Activated naive CD8-positive, alpha-beta T cell treated with anti-CD3 and anti-CD28 coated beads, Interleukin-2, amount 10 ng/mL, durations not matched to agents 7 days and 5 days (primary cell): ENCODE data around the gene LZTS2. TPM values are rescaled to one million over a fixed set of nuclear protein-coding genes. Genes with fewer than 3 reads are reported as not detected.
"Not testable (repeated sequence)": the region's sequence is repeated elsewhere in the genome, so short reads cannot be mapped to it uniquely, and the experiment has no call there.

Source experiments
- ATAC-seq: fragments of 150-1000 bp; cut with Tn5 transposase; one replicate; pipeline ENCODE4 v1.10.0; 2021; ENCODE audit warnings: low read depth, moderate library complexity
- POLR2A ChIA-PET: fragments of 350-600 bp; sonication (Branson Sonifier 250); formaldehyde crosslinking; loops from one replicate; lab custom pipeline; 2021; ENCODE audit warnings: antibody characterized with exemption; lab: Charles Lee
- DNase-seq: peaks from one replicate; pipeline ENCODE4 v3.0.0; 2021
- H3K27ac Mint-ChIP-seq: one replicate; pipeline ENCODE4 v1.8.0; 2022; ENCODE audit warnings: mild to moderate bottlenecking, mixed read lengths
- H3K27me3 Mint-ChIP-seq: one replicate; pipeline ENCODE4 v1.8.0; 2022; ENCODE audit warnings: mild to moderate bottlenecking, moderate library complexity, mixed read lengths
- H3K36me3 Mint-ChIP-seq: one replicate; pipeline ENCODE4 v1.8.0; 2021; ENCODE audit warnings: mild to moderate bottlenecking, mixed read lengths
- H3K4me1 Mint-ChIP-seq: one replicate; pipeline ENCODE4 v1.8.0; 2021; ENCODE audit warnings: mixed read lengths
- H3K4me3 Mint-ChIP-seq: one replicate; pipeline ENCODE4 v1.8.0; 2022; ENCODE audit warnings: mild to moderate bottlenecking, moderate library complexity, mixed read lengths
- H3K9me3 Mint-ChIP-seq: one replicate; pipeline ENCODE4 v1.8.0; 2021; ENCODE audit warnings: mixed read lengths
- total RNA-seq, 2 experiments: library from RNA; stranded (reverse); gene quantifications; one replicate each; pipeline ENCODE4 v1.2.3, GENCODE V29; 2021

The LZTS2 gene
- total RNA-seq, 2 experiments from 2014 or later, result 22.0 to 22.4 TPM

GRCh38 chr10:101030496-101031127, 31.0 kb downstream of the LZTS2 start:
- peaks cover 10% of the 10 kb centered on the region for H3K27me3 Mint-ChIP-seq
- H3K9me3 Mint-ChIP-seq, result no peaks in the 10 kb centered on the region
- H3K4me1 Mint-ChIP-seq, result peaks cover 20% of the 10 kb centered on the region
- H3K4me3 Mint-ChIP-seq, result peak overlapping the region; percentile 87
- peak overlapping the region; percentile 95 for H3K27ac Mint-ChIP-seq
- H3K36me3 Mint-ChIP-seq, result peaks cover 2% of the 10 kb centered on the region
- ATAC-seq (no peak), DNase-seq (no peak)
- POLR2A ChIA-PET, result interaction anchor here (0.5 to 3.2 kb wide), 10 partner anchors 8 to 117 kb away, joined by 3 to 33 read pairs (median 4); partner anchors contain the start of gene SLF2

DNA sequence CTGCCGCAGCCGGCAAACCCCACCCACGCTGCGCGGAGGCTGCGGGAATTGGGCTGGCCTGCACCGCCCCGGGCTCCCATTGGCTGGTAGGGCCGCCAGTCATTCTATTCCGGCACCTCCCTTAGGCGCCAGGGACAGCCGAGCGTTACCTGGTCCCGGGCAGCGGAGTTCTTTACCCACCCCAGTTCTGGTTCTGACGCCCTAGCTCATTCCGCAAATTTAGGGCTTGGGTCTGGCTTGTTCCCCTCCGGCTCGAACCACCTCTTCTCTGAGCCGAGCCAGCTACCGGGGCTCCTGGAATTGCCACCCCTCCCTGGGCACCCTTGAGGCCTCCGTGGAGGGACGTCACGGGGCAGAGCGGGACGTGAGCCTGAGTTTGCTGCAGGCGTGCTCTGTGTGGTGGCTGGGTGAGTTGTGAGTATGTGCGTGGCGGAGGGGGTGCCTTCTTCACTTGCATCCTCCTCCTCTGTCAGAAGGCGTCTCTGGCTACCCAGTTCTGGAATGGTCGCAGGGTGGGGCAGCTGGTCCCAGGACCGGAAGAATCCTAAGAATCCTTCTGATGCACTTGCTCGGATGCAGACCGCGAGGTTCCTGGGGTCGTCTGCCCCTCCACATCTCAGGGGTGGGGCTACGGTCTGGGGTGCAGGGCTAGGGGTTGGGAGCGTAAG, 31.7 kb downstream of the LZTS2 start, which contains the start of the genes PDZD7 and SFXN3:
Gene PDZD7, minus strand, starts transcription at position 2 of the 668 bp plus-strand sequence. CDS start 910 bp downstream, outside the sequence.
Gene SFXN3, plus strand, starts transcription at position 107 of the 668 bp plus-strand sequence. CDS start 3,461 bp downstream, outside the sequence.
- POLR2A ChIA-PET, result interaction anchor here (0.5 to 3.2 kb wide), 13 partner anchors 8 to 118 kb away, joined by 3 to 33 read pairs (median 3); partner anchors contain the start of gene SLF2
- DNase-seq (peak; percentile 98), ATAC-seq (peak; percentile 88)
- Mint-ChIP-seq H3K4me3 (peak within 1 kb of the TSS; percentile 87), H3K4me1 (peaks cover 20% of the 10 kb centered on the region), H3K9me3 (no peaks in the 10 kb centered on the region), H3K27ac (peak within 1 kb of the TSS; percentile 95), H3K27me3 (peaks cover 10% of the 10 kb centered on the region), H3K36me3 (peaks cover 4% of the 10 kb centered on the region)

- Mint-ChIP-seq H3K36me3 (peaks cover 4% of the 10 kb centered on the region), H3K27me3 (peaks cover 10% of the 10 kb centered on the region), H3K4me3 (peak overlapping the region; percentile 87), H3K4me1 (peaks cover 20% of the 10 kb centered on the region), H3K27ac (peak overlapping the region; percentile 95), H3K9me3 (no peaks in the 10 kb centered on the region)
- POLR2A ChIA-PET, result interaction anchor here (0.6 to 3.2 kb wide), 8 partner anchors 10 to 556 kb away, joined by 3 to 33 read pairs (median 4); partner anchors contain the start of genes POLL and SLF2
- peak; percentile 78 for DNase-seq
- peak; percentile 51 for ATAC-seq
These were observed 32.4 kb downstream of the LZTS2 start for GRCh38 chr10:101031796-101032636.

DNA sequence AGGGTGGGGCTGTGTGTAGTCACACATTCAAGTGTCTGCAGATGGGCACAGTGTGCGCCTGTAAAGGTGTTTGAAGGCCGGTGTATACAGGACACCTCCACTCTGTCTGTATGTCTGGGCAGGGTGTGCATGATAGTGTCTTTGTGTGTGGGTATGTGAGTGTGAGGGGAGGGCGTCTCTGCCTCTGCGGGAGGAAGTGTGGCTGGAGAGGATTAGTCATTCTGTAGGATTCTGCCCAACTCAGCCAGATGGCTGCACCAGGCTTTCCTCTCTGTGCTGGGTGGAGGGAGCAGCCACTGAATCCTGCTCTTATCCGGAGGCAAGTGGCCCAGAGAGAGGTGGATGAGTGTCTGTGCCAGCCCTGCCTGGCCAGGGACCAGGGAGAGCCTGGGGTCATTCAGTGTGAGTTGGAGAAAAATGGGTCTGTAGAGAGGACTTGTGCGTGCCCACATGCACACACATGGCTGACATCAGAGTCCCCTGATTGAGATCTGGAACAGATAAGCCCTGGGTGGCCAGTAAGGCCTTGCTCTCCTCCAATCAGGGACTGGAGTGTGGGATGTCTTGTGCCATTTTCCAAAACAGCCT, 33.1 kb downstream of the LZTS2 start:
- POLR2A ChIA-PET, result interaction anchor here (0.6 to 3.2 kb wide), 5 partner anchors 8 to 75 kb away, joined by 3 to 33 read pairs (median 3); no protein-coding TSS in a partner anchor
- peak; percentile 38 for ATAC-seq
- DNase-seq, result no peak
- Mint-ChIP-seq H3K4me1 (peaks cover 20% of the 10 kb centered on the region), H3K27ac (peak overlapping the region; percentile 86), H3K36me3 (peaks cover 9% of the 10 kb centered on the region), H3K9me3 (no peaks in the 10 kb centered on the region), H3K27me3 (peaks cover 5% of the 10 kb centered on the region), H3K4me3 (peak overlapping the region; percentile 87)

DNA sequence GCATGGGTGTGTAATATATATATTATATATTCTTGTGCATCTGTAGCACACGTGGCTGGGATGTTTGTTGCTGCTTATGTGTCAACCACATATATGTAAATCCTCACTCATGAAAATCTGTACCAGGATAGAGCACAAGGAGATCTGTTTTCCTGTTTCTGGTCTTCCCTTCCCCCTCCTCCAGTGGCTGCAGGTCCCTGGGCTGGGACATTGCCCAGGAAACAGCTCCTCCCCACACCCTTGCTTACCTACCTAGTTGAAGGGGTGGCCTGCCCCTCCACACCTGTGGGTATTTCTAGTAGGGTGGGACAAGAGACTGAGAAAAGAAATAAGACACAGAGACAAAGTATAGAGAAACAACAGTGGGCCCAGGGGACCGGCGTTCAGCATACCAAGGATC, 33.7 kb downstream of the LZTS2 start:
- Mint-ChIP-seq H3K9me3 (no peaks in the 10 kb centered on the region), H3K4me1 (peaks cover 20% of the 10 kb centered on the region), H3K36me3 (peaks cover 14% of the 10 kb centered on the region), H3K27me3 (peaks cover 5% of the 10 kb centered on the region), H3K27ac (peak overlapping the region; percentile 37), H3K4me3 (peak overlapping the region; percentile 54)
- ATAC-seq, result no peak
- no peak for DNase-seq
- POLR2A ChIA-PET, result interaction anchor here (0.6 kb wide), 1 partner anchor 8 kb away, joined by 4 read pairs; no protein-coding TSS in a partner anchor

- not testable (repeated sequence) for H3K27ac Mint-ChIP-seq, DNase-seq, H3K9me3 Mint-ChIP-seq, H3K27me3 Mint-ChIP-seq, H3K4me3 Mint-ChIP-seq, ATAC-seq
- POLR2A ChIA-PET, result interaction anchor here (0.8 kb wide), 1 partner anchor 15 kb away, joined by 4 read pairs; no protein-coding TSS in a partner anchor
- peaks cover 16% of the 10 kb centered on the region for H3K36me3 Mint-ChIP-seq
- peaks cover 20% of the 10 kb centered on the region for H3K4me1 Mint-ChIP-seq
These were observed 34.8 kb downstream of the LZTS2 start for GRCh38 chr10:101034404-101034803.

GRCh38 chr10:101035314-101035713, 35.7 kb downstream of the LZTS2 start:
- no peaks in the 10 kb centered on the region for H3K27me3 Mint-ChIP-seq
- no peak overlapping the region for H3K4me3 Mint-ChIP-seq
- POLR2A ChIA-PET, result no interaction called here
- H3K36me3 Mint-ChIP-seq, result peaks cover 16% of the 10 kb centered on the region
- peaks cover 18% of the 10 kb centered on the region for H3K4me1 Mint-ChIP-seq
- ATAC-seq (no peak), DNase-seq (no peak)
- H3K9me3 Mint-ChIP-seq, result no peaks in the 10 kb centered on the region
- no peak overlapping the region for H3K27ac Mint-ChIP-seq

- Mint-ChIP-seq H3K27ac (no peak overlapping the region), H3K27me3 (no peaks in the 10 kb centered on the region), H3K4me3 (no peak overlapping the region), H3K36me3 (peaks cover 17% of the 10 kb centered on the region), H3K9me3 (no peaks in the 10 kb centered on the region), H3K4me1 (peaks cover 20% of the 10 kb centered on the region)
- POLR2A ChIA-PET, result no interaction called here
- DNase-seq, result no peak
- ATAC-seq, result no peak
These were observed 36.5 kb downstream of the LZTS2 start for GRCh38 chr10:101035916-101036702.

DNA sequence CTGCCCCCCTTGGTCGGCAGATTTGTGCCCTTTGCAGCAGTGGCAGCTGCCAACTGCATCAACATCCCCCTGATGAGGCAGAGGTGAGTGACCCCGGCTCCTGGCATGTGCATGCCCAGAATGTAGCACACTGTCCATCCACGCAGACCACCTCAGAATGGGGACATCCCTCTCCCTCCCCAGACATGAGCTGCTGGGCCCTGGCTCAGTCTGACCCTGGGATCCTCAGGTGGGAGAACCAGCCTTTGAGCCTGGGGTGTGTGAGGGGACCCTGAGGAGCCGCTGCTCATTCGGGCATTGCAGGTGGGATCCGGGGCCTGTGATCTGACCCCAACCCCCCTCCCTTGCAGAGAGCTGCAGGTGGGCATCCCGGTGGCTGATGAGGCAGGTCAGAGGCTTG, 37.1 kb downstream of the LZTS2 start:
- DNase-seq (no peak), ATAC-seq (no peak)
- Mint-ChIP-seq H3K4me3 (no peak overlapping the region), H3K27me3 (no peaks in the 10 kb centered on the region), H3K9me3 (no peaks in the 10 kb centered on the region), H3K36me3 (peaks cover 18% of the 10 kb centered on the region), H3K4me1 (peaks cover 20% of the 10 kb centered on the region), H3K27ac (no peak overlapping the region)
- POLR2A ChIA-PET, result no interaction called here

- POLR2A ChIA-PET, result no interaction called here
- Mint-ChIP-seq H3K27me3 (peaks cover 4% of the 10 kb centered on the region), H3K9me3 (no peaks in the 10 kb centered on the region), H3K36me3 (peaks cover 18% of the 10 kb centered on the region), H3K27ac (no peak overlapping the region), H3K4me3 (no peak overlapping the region), H3K4me1 (peaks cover 21% of the 10 kb centered on the region)
- ATAC-seq, result no peak
- no peak for DNase-seq
These were observed 38.9 kb downstream of the LZTS2 start for GRCh38 chr10:101038484-101038883.

GRCh38 chr10:101040061-101040460, 40.5 kb downstream of the LZTS2 start:
- Mint-ChIP-seq H3K36me3 (peaks cover 18% of the 10 kb centered on the region), H3K4me3 (no peak overlapping the region), H3K4me1 (peaks cover 20% of the 10 kb centered on the region), H3K27ac (no peak overlapping the region), H3K9me3 (no peaks in the 10 kb centered on the region), H3K27me3 (peaks cover 13% of the 10 kb centered on the region)
- no peak for ATAC-seq
- POLR2A ChIA-PET, result interaction anchor here (4.5 kb wide), 1 partner anchor 9 kb away, joined by 33 read pairs; the partner anchor contains the start of genes PDZD7 and SFXN3
- no peak for DNase-seq

DNA sequence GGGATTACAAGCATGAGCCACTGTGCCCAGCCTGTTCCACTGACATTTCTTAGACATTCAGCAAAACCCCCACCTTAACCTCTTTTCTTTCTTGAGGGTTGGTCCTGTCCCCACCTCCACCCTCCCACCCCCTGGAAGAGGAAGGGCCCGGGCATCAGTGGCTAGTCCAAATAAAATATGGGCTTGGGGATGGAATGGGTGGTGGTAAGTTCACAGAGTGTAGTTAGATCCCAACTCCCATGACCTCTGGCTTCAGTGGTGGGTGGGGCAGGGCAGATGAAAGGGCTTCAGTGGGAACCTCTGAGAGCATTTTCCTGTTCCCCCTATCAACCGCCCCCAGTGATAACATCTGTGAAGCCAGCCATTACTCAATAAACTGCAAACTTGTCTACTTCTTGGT, 41.2 kb downstream of the LZTS2 start:
- H3K36me3 Mint-ChIP-seq, result peaks cover 14% of the 10 kb centered on the region
- peaks cover 21% of the 10 kb centered on the region for H3K27me3 Mint-ChIP-seq
- no peak for ATAC-seq
- H3K4me3 Mint-ChIP-seq, result no peak overlapping the region
- no peak overlapping the region for H3K27ac Mint-ChIP-seq
- no peak for DNase-seq
- H3K9me3 Mint-ChIP-seq, result no peaks in the 10 kb centered on the region
- POLR2A ChIA-PET, result interaction anchor here (0.6 to 4.5 kb wide), 4 partner anchors 8 to 404 kb away, joined by 3 to 33 read pairs (median 4); partner anchors contain the start of genes PDZD7 and SFXN3
- H3K4me1 Mint-ChIP-seq, result peaks cover 20% of the 10 kb centered on the region
